SU-DHL-6 (cell line): ENCODE measurements around the gene VWC2.

Experiments
- EZH2phosphoT487 ChIP-seq: fragments of 200-600 bp; sonication (generic), shearing (Covaris generic); conservative IDR thresholded peaks from 2 replicates; pipeline ENCODE4 v1.6.1; 2018; ENCODE audit warnings: mild to moderate bottlenecking, antibody characterized with exemption, low read length, moderate library complexity, mixed read lengths
- TF ChIP-seq, protein P1 (sequence below): fragments of 200-600 bp; sonication (generic); IDR thresholded peaks from one replicate; pipeline ENCODE4 v1.5.1; 2017; ENCODE audit warnings: antibody characterized with exemption, mild to moderate bottlenecking, low read length, moderate library complexity; ENCODE audit not compliant: insufficient read depth, poor library complexity, severe bottlenecking

DNA sequence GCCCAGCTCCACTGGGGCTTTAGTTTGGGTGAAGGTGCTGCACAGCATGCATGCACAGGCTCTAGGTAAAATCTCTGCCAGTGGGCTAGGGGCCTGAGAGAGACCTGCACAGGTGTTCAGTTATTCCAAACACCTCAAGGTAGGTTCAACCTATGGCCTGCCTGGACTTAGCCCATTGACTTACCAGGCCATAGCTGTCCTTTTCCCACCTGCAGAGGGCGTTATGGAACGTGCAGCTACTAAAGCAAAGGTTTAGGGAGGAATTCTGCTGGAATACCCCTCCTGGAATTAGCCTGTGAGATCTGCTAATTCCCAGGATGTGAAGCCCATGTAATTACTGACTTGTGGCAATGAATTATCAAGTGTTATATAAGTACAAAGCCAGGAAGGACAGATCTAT is 3.6 kb downstream of the VWC2 start:
- TF ChIP-seq, protein P1, sequence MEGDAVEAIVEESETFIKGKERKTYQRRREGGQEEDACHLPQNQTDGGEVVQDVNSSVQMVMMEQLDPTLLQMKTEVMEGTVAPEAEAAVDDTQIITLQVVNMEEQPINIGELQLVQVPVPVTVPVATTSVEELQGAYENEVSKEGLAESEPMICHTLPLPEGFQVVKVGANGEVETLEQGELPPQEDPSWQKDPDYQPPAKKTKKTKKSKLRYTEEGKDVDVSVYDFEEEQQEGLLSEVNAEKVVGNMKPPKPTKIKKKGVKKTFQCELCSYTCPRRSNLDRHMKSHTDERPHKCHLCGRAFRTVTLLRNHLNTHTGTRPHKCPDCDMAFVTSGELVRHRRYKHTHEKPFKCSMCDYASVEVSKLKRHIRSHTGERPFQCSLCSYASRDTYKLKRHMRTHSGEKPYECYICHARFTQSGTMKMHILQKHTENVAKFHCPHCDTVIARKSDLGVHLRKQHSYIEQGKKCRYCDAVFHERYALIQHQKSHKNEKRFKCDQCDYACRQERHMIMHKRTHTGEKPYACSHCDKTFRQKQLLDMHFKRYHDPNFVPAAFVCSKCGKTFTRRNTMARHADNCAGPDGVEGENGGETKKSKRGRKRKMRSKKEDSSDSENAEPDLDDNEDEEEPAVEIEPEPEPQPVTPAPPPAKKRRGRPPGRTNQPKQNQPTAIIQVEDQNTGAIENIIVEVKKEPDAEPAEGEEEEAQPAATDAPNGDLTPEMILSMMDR: no peak
- TF ChIP-seq EZH2phosphoT487: no peak
